ENCODE data around the gene MANF.

MANF gene

DNA sequence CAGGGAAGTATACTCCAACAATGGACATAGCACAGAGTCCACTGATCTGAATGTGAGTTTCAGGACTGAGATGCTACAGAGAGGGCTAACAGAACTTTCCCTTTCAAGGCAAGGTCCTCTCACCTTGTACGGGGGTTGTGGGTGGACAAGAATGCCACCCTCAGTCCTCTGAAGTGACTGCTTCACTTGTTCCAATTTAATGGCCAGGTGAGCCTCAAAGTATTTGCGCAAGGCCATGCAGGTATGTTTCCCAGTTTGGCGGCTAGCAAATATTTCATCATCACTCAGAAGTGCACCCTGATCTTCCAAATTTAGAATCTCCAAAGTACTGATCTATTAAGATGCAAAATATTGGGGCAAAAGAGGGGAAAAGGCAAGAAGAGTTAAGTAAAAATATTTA, 44.0 kb downstream of the MANF start:
- no peak for DNase-seq (ENCODE audit: low read depth in 2 of 2, low spot score in 1 of 2)

DNA sequence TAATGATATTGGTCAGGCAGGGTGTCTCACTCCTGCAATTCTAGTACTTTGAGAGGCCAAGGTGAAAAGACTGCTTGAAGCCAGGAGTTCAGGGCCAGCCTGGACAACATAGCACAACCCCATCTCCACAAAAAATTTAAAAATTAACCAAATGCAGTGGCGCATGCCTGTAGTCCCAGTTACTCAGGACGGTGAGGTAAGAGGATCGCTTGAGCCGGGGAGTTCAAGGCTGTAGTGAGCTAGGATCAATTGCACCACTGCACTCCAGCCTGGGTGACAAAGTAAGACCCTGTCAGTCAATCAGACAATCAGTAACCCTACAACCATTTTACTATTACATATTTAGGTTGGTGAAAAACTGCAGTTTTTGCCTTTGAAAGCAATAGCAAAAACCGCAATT, 49.0 kb downstream of the MANF start:
- DNase-seq (ENCODE audit: low read depth in 2 of 2, low spot score in 1 of 2) = no peak

DNA sequence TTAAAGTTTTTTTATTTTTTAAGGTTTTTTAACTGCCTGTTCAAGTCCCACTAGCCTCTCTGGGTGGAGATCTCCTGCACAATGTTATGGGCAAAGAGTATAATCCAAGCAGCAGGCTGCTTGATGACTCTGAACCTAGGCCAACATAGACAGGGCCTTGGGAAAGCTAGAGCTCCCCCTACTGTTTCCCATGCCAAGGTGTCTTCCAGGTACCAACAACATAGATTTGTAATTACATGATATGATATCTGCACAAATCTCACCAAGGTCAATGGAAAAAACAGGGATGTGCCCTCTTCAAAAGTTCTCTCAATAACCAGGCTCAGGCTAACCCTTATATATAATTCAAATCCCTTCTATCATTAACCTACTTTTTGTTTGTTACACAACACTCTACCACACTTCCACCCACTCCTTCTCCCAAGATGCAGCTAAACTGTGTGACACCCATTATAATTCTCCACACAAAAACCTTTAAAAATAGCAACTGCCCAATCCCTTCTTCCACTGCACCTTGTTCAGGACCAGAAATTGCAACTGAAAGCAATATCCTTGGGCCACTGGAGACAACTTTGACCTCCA, 49.7 kb downstream of the MANF start:
- peak in 1 of 2 donors; percentile 21 for DNase-seq (ENCODE audit: low read depth in 2 of 2, low spot score in 1 of 2)

DNA sequence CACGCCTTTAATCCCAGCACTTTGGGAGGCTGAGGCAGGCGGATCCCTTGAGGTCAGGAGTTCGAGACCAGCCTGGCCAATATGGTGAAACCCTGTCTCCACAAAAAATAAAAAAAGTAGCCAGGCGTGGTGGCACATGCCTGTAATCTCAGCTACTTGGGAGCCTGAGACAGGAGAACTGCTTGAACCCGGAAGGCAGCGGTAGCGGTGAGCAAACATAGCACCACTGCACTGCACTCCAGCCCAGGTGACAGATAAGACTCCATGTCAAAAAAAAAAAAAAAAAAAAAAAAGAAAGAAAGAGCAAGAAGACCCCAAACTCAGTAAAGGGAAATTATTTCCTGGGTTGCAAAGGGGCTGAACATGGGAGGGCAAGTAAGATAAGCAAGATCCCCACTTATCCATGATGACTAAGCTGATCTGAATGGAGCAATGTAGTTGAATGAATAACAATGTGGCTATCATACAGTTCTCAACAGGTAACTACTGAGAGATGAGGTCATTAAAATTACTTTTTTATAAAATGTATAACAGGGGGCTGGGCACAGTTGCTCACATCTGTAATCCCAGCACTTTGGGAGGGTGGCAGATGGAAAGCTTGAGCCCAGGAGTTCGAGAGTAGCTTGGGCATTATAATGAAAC, 52.0 kb downstream of the MANF start:
- no peak for DNase-seq (ENCODE audit: low read depth in 2 of 2, low spot score in 1 of 2)

Data from stimulated activated CD8-positive, alpha-beta memory T cell treated with anti-CD3 and anti-CD28 coated beads, Interleukin-4, amount 100 ng/mL, for 1 hour (primary cell).